ENCODE results near the gene CCDC6.
"Not testable (repeated sequence)": the region's sequence is repeated elsewhere in the genome, so short reads cannot be mapped to it uniquely, and the experiment has no call there.

The CCDC6 gene

DNA sequence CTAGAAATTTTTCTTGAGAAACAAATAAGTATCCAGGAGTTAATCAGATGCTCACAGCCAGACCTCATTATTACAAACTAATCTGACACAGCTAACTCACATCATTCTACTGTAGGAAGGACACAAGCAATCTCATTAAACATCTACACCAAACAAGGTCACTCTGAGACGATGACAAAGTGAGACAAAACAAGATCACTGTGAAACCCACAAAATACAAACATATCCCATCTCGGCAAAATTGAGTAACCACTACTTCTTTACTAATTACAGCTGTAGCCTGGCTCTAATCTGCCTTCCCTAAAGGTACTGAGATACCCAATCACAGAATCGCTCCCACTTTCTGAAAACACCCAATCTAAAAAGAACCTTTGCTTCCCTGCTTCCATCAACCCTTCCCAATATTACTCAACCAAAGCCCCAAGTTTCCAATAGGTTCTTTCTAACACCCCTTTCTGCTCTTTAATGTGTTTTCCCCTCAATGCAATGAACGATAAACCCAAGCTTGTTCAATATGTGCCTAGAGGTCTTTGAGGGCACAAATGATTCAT is 26.9 kb downstream of the CCDC6 start:
- DNase-seq: no peak

DNA sequence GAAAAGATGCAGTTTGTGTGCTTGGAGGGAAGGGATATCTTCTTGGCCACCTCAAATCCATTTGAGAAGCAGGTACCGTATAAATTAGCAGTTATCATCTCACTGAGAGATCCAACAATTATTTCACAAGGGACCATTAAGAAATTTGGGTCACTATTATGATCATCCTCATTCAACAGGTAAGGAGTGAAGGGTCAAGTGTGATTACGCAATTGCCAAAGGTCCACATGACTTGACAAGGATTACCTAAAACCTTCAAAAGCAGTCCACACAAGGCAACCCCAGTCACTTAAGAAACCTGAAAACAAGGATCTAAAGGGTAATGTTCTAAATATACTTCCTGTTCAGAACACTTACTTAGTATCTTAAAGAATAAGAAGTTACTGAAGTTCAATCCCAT is 27.4 kb downstream of the CCDC6 start:
- DNase-seq: no peak

DNA sequence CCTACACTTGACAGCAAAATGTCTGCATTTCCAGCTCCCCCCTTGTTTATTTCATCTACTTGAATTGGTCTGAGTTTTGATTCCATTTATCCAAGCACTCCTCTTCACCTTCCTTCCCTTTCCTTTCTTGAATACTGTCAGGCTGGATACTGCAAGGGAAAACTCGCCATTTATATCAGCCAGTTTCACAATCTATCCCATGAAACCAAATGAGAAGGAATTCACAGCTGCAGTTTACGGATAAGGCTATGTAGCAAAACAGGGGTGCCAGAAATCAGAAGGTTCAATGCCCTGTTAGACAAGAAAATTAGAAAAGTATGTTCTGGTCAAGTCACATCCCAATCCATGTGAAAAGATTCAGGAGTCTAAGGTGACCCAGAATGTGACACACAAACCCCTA is 28.1 kb downstream of the CCDC6 start:
- DNase-seq: no peak

DNA sequence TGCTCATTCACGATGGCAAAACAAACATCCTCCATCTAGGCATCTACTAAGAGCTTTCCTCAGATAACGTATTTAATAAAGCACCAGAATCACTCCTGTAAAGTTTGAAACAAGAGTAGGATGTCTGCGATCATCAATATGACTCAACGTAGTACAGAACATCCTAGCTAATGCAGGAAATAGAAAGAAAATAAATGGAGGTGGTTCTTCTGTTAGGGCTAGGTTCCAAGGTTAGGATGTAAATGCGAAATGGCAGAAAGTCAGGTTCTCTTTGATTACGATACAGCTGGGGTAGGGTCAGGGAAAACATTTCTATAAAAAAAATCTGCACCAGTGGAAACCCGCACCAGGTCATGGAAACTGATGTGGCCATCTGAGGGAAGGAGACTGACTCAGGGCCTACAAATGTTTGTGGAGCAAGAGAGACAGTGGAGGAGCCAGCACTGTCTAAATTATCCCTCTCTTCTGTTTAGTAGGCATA is 29.1 kb downstream of the CCDC6 start:
- DNase-seq: peak; percentile 48

GRCh38 chr10:59876695-59877094 is 29.7 kb downstream of the CCDC6 start:
- DNase-seq: peak; percentile 13

- DNase-seq: not testable (repeated sequence)
Measured at GRCh38 chr10:59876208-59876607, 30.1 kb downstream of the CCDC6 start.

DNA sequence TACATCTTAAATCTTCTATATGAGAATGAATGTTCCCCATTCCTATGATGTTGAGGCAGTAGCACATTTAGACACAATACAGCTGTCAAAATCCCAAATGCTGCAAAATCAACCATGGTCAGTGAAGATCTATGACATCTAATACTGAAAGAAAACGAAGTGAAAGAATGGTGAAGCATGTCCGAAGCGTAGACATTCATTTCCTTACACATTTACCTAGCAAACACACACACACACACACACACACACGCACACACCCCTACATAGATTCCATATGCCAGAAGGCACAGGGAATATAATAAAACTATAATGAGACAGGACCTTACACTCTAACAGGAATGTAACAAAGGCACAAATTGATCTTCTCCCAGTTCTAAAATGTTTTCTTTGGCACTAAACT is 32.5 kb downstream of the CCDC6 start:
- DNase-seq: no peak

DNA sequence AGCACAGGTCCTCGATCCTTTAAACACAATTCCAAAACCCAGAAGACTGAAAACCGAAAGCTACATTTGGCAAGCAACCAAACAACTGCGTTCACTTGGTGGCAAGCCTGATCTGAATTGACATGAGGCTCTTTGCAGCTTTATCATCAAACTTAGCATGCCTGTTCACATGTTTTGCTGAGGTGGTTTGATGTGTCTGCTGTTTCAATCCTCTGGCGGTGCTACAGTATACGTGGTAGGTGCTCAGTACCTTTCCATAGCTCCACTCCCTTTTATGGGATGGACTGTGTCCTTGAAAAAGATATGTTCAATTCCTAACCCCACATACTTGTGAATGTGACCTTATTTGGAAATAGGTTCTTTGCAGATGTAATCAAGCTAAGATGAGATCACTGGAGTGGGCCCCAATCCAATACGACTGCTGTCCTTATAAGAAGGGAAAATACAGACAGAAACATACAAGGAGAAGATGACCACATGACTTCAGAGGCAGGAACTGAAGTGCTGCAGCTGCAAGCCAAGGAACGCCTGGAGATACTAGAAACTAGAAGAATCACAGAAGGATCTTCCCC is 33.4 kb downstream of the CCDC6 start:
- DNase-seq: peak; percentile 85

DNA sequence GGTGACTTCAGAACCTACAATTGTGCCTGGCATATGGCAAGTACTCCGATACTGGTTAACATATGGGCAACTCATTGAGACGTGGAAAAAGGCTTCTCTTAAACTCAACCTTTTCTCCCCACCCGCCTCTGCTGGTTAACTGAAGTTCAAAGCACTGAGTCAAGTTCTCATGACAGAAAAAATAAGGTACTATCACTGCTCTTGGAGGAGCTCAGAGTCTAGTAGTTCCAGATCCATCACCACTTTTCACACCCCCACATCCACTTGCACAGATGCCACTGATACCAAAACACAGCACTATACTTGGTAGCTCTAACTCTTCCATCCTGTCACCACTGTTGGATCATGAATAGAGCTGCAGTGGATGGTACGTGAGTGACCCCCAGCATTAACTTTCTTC is 36.2 kb downstream of the CCDC6 start:
- no peak for DNase-seq

DNA sequence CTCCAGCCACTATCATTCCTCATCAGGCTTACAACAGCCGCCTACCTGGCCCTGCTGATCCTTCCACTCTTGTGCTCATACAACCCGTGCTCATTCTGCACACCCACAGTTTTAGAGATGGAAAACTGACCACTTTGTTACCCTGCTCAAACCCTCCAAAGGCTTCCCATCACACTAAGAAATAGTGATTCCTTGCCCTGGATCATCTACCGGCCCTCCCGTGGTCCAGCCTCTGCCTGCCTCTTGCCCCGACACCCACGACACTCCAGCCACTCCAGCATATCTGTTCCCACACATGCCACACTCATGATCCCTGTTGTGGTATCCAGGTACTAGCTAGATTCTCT is 36.8 kb downstream of the CCDC6 start:
- DNase-seq: no peak

GRCh38 chr10:59868696-59869593 is 37.4 kb downstream of the CCDC6 start:
- DNase-seq: no peak

DNA sequence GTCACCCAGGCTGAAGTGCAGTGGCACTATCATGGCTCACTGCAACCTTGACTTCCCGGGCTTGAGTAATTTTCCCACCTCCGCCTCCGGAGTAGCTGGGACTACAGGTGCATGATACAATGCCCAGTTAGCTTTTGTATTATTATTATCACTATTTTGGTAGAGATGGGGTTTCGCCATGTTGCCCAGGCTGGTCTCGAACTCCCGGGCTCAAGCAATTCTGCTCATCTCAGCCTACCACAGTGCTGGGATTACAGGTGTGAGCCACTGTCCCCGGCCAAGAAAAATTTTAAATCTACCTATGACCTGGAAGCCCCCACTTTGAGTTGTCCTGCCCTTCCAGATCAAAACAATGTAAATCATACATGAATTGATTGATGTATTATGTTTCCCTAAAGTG is 38.8 kb downstream of the CCDC6 start:
- DNase-seq: no peak

DNA sequence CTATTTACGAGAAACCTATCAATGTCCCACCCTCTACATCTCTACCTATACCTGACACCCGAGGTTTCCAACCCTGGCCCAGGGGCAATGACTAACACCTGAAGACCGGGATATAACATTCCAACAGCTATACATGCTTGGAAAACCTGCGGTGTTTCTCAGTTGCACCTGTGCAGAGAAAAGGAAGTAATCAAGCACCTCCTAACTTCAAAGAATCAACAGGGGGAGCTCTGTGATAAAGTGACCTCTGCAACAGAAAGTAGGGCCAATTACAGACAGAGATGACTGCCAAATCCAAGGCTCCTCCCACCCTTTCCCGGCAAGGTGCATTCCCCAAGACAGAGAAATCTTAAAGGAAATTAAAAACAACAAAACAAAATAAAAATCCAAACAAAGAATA is 41.3 kb downstream of the CCDC6 start:
- DNase-seq: no peak

- DNase-seq: no peak
Measured at GRCh38 chr10:59864141-59864962, 42.0 kb downstream of the CCDC6 start.

- no peak for DNase-seq
Measured at GRCh38 chr10:59859570-59859969, 46.8 kb downstream of the CCDC6 start.

GRCh38 chr10:59857921-59858320 is 48.4 kb downstream of the CCDC6 start:
- no peak for DNase-seq

DNA sequence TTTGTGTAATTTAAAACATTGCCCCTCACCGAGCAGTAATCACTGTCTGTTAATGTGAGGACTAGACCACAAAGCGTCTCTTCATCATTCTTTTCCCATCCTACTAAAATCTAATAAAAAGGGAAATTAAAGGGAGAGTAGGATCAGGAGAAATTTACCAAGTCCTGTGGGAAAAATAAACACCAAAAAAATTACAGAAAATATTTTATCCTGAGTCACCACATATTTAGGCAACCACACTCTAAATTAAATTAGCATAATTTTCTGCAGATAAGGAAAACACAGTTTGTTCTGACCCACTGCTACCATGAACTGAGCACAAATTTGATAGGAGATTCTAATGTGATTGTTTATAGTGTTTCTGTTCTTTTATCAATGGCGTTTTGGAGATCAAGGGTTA is 49.3 kb downstream of the CCDC6 start:
- peak; percentile 14 for DNase-seq

DNA sequence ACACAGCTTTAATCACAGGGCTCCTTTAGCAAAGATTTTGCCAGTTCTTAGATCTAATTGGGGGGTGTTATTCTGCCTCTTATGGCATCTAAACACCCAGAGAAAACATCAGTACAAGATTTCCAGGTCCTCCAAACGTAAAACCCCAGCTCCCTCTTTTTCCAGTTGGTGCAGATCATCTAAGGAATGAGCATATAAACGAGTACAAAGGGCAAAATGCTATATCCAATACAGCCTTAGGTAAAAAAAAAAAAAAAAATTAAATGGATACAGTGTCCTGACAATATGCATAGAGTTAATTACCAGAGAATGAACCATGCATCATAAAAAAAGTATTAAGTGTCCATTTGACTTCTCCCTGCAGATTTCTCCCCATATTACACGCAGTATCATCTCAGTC is 50.3 kb downstream of the CCDC6 start:
- no peak for DNase-seq

DNA sequence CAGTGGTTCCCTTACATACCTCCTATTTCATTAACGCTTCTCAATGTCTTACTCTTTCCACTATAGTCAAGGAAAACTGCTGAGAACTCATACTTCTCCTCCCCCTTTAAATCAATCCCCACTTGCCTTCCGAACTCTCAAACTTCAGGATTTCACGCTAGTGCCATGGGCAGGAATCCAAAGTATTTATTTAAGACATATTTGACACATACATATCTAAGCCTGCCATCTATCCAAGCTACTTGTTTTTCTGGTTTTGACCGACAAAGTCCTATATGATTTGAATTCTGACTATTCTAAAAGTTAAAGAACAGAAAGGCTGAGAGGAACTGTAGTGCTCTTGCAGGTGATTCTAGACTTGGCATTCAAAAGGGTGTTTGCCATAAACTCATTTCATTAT is 51.8 kb downstream of the CCDC6 start:
- no peak for DNase-seq

GRCh38 chr10:59852670-59853069 is 53.7 kb downstream of the CCDC6 start:
- no peak for DNase-seq

GRCh38 chr10:59851864-59852263 is 54.5 kb downstream of the CCDC6 start:
- DNase-seq: no peak

DNA sequence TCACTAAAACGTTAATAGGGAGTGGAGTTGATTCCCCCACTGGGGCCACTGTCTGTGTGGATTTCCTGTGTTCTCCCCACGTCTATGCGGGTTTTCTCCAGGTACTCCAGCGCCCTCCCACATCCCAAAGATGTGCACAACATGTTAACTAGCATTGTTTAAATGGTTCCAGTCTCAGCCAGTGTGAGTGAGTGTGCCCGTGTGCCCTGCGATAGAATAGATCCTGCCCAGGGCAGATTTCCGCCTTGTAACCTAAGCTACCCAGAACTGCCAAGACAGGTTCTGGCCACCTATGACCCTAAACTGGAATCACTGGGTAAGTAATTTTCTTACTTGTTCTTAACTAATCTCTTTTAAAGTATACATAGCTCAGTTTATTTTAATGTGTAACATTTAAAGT is 58.5 kb downstream of the CCDC6 start:
- DNase-seq: no peak

GRCh38 chr10:59847326-59847725 is 59.0 kb downstream of the CCDC6 start:
- DNase-seq: no peak
